GM21576 (cell line): ENCODE results near the gene IL1R2.

Experiments used
- ATAC-seq: cut with Tn5 transposase; IDR thresholded peaks from one replicate; pipeline ENCODE4 v1.9.1; 2021; ENCODE audit warnings: mild to moderate bottlenecking, moderate library complexity; ENCODE audit not compliant: unreplicated experiment

IL1R2 gene

DNA sequence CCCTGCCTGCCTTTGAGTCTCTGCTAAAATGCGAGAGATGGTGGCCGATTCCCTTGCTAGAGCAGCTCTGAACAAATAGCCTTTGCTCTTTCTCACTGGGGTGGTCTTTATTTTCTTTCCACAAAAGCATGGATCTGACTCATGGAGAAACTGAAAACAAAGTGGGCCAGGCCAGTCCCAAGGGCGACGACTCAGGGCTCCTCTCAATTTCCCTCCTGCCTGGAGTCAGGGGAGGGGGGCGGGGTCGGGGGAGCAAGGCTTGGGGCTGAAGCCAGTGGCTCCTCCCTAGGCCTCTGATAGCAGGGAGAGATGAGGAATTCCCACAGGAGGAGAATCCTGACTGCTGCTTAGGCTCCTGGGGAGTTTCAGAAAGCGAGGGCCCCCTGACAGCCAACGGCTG lies 17.1 kb upstream of the IL1R2 start:
- ATAC-seq: no peak

DNA sequence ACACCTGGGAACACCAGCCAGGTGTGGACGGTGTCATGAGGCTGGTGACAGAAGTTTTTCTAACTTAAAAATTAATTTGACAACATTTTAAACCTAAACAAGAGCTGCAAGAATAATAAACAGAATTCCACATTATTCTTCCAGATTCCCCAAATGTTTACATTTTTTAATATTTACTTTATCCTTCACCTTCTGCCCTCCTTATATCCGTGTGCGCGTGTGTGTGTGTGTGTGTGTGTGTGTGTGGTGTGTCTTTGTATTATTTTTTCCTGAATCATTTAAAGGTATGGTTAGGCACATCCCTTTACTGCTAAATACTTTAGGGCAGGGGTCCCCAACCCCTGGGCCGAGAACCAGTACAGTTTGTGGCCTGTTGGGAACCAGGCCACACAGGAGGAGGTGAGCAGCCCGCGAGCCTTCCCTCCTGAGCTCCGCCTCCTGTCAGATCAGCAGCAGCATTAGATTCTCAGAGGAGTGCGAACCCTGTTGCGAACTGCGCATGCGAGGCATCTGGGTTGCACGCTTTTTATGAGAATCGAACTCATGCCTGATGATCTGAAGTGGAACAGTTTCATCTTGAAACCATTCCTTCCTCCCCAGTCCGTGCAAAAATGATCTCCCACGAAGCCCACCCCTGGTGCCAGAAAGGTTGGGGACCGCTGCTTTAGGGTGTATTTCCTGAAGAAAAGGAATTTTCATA lies 16.4 kb upstream of the IL1R2 start:
- ATAC-seq: no peak

DNA sequence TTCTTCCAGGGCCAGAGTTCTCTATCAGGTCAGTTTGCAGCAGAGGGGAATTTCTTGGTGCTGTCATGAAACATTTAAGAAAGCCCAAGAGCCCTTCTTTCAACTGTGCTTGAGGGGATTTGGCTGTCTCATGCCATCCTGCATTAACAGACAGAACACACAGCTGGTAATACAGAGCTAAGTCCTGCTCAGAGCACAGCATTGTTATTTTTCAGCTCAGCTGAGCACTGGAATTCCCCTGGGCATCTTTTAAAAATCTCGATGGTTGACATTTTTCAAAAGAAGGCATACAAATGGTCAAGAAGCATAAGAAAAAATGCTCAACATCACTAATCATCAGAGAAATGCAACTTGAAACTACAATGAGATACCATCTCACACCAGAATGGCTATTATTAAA lies 14.9 kb upstream of the IL1R2 start:
- ATAC-seq: no peak

DNA sequence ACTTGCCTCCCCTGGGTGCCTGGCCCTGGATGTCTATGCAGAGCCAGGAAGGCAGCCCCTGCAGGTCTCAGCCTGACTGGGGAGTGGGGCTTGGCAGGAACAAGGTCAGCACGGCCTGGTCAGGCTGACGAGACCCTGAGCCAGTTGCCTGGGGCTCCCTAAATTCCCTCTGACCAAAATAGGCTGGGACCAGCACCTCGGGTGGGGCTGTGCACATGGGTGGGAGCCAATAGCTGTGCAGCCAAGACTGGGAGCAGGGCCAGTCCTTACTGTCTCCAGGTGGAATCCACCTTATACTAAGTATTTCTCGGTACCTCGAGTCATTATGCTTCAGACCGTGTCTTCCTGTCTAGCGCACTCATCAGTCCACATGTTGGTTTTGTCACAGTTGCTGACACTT lies 11.4 kb upstream of the IL1R2 start:
- ATAC-seq: no peak

DNA sequence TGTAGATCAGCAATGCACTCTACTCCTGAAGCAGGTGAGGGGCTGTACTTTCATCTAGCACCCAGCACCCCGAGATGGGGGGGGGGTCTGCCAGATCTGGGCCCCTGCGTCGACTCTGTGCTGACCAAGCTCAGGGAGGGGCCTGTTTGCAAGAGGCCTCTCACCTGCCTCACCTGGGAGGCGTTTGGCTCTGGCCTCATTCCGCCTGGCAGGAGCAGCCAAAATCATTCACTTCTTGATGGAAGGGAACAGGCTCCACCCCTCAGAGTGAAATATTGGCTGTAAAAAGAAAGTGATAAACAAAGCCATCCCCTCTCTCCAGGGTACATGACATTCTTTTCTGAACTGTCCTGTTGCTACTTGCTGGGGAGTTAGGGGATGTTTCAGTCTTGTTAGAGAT lies 10.7 kb upstream of the IL1R2 start:
- ATAC-seq: no peak

DNA sequence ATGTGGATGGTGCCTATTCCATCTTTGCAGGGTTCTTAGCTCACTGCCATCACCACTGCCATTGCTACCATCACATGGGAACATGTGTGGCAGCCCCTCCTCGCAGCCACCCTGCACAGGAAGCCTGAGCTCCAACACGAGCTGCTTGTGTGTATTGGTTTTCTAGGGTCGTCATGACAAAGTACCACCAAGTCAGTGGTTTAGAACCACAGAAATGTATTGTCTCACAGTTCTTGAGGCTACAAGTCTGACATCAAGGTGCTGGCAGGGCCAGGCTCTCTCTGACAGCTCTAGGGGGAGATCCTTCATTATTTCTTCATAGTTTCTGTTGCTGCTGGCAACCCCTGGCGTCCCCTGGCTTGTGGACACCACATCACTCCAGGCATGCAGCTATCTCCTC lies 10.3 kb upstream of the IL1R2 start:
- no peak for ATAC-seq

DNA sequence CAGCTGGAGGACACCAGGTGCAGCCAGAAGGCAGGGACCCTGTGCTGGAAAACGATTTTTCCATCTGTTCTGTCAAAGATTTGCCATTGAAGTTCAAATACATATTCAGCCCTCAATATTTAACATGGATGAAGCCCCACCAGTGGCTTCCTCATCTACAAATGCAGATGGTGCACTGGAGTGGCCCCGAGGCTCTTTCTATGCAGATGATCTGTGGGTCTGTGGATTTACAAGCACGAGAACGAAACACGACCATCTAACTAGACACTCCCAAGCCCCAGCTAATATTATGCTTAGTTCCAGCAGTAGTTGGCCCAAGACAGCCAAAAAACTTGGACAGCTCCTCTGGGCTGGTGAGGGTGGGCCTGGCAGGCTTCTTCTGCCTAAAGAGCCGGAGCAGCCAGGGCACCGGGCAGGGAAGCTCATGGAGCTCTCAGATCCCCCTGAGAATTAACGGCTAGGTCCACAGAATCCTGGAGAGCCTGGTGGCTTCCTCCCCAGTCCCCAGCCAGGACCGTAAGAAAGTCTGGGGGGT lies 9.2 kb upstream of the IL1R2 start:
- no peak for ATAC-seq

DNA sequence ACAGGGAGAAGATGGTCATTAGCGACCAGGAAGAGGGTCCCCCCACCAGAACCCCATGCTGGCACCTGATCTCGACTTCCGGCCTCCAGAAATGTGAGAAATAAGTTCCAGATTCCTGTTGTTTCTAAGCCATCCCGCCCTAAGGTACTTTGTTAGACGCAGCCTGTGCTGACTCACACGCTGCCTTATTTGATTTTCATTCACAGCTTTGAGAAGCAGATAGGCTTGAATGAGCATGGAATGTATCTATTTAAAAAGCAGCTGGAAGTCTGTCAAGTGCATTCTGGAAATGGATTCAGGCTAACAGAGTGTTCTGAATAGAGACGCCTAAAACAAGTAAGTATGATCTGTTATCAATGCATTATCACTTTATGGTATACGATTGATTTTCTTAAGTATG lies 8.3 kb upstream of the IL1R2 start:
- no peak for ATAC-seq

DNA sequence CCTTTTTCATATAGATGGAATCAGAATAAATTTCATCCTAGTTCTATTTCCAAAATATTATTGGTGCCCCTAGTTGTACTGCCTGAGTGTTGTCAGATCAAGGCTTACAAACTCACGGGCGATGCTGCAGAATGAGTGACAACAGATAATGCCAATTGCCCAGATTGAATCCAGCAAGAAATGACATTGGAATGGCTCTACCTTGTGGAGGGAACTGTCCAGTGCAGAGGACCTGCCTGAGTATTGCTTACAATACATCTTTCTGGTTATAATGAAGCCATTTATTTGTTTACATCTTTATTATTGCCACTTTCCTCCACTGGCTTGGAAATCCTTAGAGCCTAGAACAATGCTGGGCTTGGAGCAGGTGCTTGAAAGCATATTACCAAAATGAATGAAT lies 7.8 kb upstream of the IL1R2 start:
- ATAC-seq: no peak

DNA sequence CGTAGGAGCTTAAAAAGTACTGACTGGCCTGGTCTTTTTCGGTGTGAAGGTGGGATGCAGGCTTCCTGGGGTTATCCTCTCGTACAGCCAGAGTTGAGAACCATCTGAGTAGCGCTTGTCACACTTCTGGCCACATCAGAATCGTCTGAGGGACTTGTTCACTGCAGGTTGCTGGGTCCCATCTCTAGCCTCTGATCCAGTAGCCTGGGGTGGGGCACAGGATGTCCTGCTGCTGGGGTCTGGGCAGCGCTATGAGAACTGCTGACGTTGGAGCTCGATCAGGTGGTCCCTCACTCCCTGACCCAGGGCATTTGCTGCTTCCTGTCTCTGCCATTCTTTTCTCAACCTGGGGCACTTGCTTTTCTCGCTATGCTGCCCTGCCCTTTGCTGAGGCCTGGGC lies 7.1 kb upstream of the IL1R2 start:
- no peak for ATAC-seq

DNA sequence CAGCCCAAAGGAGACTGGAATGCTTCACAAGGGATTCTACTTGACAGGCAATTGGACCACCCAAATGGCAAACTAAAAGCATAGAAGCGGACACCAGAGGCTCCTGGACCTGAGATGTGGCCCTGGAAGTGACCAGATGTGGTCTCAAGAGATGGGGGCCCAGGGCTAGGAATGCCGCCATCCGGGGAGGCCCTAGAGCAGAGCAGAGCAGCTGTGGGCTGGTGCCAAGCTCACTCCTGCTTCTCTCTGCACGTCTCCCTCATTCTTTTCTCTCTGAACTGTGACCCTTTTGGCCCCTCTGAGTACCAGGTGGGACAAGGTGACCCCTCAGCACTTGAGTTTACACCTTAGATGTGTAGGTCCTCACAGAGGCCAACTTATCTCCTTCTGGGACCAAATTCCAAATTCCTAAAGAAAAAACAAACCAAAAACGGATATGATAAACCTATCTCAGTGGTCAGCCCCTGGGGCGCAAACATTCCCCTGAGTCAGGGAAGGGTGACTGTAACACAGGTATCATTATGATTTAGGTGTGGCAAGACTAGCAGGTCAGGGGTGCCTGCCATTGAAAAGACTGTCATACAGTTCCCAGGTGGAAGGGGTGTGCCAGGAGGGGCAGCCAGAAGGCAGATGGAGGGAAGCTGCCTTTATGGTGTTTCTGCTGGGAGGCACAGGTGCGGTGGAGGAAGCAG lies 6.5 kb upstream of the IL1R2 start:
- no peak for ATAC-seq

DNA sequence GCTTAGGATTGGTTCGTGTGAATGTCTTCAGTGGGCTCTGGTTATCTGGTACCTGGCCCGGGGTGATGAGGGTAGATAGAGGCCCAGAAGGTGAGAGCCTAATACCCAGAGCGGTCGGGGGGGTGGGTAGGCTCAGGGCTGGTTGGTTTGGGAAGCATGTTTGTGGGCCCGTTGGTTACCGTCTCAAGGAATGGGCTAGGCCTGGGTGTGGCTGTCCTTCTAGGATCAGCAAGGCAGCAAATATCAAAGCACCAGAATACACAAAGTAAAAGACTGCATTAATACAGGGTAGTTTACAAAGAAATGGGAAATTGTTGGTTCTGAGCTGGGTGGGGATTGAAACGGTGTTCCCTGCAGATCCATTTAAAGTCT lies 6.0 kb upstream of the IL1R2 start:
- ATAC-seq: no peak

DNA sequence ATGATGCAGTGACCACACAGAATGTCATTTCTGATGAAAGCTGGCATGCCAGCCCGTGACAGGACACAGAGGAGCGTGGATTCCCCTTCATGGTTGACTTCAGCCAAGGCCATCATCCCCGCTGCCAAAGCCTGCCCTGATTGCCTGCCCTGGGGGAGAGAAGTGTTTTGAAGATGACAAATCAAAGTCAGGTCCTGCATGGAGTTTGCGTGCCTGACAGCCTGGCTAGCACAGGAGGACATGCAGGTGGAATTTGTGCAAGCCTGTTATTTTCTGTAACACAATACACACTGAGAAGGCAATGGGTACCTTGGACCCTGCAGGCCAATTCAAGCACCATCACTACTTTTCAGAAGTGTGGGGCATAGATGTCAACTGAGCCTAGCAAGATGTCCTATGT lies 5.4 kb upstream of the IL1R2 start:
- no peak for ATAC-seq

DNA sequence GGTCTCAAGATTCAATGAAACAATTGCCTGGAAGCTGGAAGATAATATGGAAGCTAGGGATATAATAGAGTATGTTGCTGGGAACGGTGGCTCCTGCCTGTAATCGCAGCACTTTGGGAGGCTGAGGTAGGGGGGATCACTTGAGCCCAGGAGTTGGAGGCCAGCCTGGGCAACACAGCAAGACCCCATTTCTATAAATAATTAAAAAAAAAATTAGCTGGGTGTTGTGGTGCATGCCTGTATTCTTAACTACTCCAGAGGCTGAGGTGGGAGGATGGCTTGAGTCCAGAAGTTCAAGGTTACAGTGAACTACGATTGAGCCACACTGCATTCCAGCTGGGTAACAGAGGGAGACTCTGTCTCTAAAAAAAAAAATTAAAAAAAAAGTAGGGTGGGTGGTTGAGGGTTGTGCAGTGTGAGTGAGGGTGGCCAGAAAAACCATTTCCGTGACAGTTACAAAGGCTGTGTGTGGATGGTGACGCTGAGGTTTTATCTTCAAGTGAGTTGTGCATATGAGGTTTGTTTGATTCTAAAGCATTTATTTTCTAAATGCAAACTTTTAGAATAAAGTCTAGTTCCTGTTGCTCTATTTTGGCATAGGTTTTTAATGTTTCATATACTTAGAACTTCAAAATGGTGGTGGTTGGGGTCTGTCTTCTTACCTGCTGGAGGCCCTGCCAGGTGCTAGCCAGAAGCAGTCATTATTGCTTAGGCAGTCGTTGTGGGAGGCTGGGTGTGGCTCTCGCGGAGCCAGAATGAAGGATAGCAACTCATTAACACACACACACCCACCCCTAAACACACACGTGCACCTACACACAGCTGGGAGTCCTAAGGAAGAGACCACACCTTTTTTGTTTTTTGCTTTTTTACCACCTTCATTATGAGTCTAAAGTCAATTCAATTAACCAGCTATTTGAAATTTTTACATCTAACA lies 4.7 kb upstream of the IL1R2 start:
- no peak for ATAC-seq

DNA sequence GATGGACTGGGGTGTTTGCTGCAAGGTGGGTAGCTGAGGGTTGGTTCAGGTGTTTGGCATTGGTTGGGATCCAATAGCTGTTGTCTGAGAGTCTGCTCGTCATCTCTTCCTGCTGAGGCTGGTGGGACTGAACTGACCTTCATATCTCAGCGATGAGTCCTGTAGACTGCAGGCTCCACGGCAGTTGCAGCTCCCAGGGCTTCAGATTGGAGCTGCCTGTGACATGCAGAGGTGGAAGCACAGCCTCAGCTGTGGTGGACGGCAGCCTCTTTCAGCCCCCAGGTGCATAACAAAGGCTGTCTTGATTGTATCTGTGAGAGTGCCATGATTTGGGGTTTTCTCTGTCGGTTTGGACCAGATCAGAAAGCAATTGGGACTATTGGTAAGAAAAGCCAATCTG lies 3.9 kb upstream of the IL1R2 start:
- no peak for ATAC-seq

DNA sequence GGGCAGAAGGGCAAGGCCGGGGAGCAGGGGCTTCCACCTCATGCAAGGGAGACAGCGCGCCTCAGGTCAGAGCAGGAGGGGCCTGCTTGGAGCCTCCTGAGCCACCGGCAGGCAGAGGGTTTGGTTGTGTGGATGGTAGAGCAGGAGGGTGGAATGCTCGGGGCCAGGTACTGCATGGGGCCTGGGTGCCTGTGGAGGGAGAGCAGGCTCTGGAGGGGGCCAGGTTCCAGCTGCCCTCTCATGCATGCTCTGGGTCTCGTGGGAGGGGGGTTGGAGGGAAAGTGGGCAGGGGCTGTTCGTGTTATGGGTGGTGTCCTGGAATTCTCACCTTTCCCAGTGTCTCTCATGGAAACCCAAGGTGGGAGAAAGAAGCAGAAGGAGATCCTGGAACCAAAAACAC lies 3.2 kb upstream of the IL1R2 start:
- ATAC-seq: no peak

DNA sequence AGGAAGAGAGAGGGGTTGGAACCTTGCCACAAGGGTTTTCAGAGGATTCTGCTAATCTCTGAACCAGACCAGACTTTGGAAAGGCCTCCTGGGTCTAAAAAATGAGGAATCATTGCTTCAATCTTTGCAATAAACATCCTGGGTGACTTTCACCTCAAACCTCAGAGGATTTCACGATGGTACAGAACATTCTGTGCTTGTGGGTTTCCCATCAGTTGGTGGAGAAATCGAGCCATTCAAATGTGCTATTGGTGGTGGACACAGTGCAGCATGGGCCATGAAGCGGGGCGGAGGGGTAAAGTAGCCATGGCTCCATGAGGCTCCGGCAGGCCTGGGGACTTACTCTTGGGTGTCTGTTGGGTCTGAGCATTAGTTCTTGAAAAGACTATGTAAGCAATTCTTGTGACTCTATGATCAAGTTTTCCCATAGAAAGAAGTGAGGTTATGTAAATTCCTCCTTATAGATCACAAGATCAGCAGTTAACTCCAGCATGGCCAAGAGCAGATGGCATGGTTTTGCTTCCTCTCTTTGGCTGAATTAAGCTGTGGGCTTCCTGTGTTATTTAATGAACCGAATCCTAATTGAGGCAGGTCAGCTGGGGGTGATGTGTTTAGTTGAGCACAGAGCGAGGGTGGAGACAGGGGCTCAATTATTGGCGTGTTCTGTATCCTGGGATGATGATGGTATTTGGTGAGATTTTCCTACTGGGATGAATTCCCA lies 1.9 kb upstream of the IL1R2 start:
- ATAC-seq: no peak

DNA sequence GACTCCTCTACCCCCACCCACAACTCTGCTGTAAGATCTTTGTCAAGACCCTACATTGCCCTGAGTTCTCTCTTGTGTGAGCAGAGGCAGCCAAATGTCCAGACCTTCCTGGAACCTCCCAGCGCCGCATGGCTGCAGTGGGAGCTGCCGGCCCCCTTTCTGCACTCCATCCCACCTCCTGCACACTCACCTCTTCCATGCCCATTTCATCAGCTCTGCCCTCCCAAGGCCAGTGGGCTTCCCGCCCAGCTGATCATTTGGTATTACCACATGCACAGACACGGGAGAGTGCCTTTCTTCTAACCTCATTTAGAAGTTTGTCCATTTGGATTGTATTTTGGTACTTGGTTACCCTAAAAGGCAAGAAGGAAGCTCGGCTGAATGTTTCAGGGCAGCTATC lies 2.0 kb downstream of the IL1R2 start:
- ATAC-seq: no peak

DNA sequence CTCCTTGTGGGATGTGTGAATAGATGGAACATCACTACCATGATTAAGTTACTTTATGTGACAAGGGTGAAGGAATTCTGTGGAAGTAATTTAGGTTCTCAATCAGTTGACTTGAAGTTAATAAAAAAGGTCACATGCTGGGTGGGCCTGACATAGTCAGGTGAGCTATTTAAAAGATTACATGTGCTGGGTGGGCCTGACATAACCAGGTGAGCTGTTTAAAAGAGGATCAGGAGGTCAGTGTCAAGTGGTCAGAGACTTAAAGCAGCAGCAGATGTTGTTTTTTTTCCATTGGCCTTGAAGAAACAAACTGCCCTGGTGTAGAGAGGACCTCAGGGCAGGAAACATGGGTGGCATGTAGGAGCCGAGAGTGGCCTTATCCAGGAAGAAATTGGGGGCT lies 3.3 kb downstream of the IL1R2 start:
- no peak for ATAC-seq

DNA sequence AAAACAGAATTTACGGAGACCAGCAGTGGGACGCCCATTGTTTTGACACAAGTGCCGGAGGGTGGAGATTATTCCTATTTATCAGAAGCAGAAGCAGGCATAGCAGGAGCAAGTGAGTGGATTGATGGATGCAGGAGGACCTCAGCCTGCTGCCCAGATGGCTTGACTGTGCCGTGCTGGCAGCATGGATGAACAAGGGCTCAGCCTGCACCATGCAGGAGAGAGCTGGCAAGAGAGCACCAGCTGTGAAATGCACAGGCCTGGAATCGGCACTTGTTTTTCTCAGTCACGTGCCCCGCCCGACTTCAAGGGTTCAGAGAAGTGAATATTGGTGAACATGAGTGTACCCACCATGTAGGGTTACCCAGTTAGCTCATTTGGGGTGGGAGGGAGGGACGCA lies 4.0 kb downstream of the IL1R2 start:
- no peak for ATAC-seq

DNA sequence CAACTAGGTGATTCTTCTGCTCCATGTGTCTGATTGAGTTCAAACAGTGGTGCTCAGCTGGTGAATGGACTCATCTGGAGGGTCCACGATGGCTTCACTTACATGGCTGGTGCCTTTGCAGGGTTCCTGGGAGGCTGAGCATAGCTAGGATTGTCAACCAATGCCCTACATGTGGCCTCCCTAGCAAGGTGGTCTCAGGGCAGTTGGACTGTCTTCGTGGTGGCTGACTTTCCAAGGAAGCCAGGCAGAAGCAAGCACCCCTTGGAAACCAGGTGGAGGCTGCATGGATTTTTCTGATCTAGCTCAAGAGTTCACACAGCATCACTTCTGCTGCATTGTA lies 6.8 kb downstream of the IL1R2 start:
- no peak for ATAC-seq
